ENCODE measurements around the gene GAB4.

GAB4 gene

DNA sequence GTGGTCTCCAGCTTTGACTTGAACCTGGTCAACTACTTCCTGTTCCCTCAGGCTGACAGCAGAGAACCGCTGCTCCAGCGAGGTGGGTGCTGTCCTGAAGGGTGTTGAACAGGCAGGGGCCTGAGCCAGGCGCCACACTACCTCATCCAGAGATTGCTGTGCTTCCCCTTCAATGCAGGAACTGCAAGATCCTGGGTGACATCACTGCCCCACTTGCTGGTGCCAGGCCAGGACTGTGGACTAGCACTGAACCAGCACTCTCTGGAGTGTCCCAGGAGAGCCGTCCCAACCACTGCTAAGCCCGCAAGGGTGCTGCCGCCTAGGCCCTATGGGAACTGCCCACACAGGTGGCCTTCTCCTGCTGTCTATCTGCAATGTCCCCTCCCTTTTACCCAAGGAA is 51.7 kb downstream of the GAB4 start:
- no peak overlapping the region for H3K4me3 ChIP-seq (ENCODE audit: low read depth, low read length)
- in situ Hi-C loops (cut with HindIII; ENCODE audit: low sequenced_read_pairs): no loop called here
- DNase-seq (ENCODE audit: low read depth, low spot score): no peak
- TF ChIP-seq CTCF (IDR thresholded peaks at IDR 0.05; ENCODE audit: low read depth, low read length): no peak

- DNase-seq (ENCODE audit: low read depth, low spot score): no peak
- in situ Hi-C loops (cut with HindIII; ENCODE audit: low sequenced_read_pairs): no loop called here
- no peak overlapping the region for H3K4me3 ChIP-seq (ENCODE audit: low read depth, low read length)
- TF ChIP-seq CTCF (IDR thresholded peaks at IDR 0.05; ENCODE audit: low read depth, low read length): no peak
Observed at GRCh38 chr22:16955678-16956210, 52.3 kb downstream of the GAB4 start.

DNA sequence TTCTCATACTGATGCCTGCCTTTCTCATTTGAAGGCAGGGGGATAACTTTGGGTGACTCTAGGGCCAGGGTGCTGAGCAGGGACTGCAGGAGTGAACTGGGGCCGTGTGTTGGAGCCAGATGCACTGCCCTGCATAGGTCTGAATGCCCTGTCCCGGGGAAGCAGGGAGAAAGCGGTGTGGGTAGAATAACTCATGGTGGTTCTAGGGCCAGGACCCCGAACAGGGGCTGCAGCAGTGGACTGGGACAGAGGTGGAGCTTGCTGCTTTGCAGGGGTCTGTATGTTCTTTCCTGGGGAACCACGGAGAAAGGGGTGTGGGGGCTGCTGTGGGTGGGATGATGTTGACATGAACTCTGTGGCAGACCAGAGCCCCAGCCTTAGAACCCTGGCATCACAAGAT is 52.9 kb downstream of the GAB4 start:
- no peak overlapping the region for H3K4me3 ChIP-seq (ENCODE audit: low read depth, low read length)
- TF ChIP-seq CTCF (IDR thresholded peaks at IDR 0.05; ENCODE audit: low read depth, low read length): no peak
- in situ Hi-C loops (cut with HindIII; ENCODE audit: low sequenced_read_pairs): no loop called here
- no peak for DNase-seq (ENCODE audit: low read depth, low spot score)

DNA sequence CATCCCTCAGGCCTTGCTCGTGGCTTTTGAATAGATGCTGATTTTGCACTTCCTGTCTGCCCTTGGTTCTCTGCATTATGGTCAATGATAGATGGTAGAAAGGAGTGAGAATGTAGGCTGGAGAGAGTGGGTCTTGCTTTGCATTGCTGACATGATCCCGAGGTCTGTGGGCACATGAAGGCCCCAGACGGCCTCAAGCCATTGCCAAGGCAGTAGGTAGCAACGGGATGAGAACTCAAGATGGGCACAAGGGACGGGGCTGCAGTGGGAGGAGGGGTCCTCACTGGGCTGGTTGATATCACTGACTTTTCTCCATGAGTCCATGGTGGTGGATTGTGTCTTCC is 54.0 kb downstream of the GAB4 start:
- TF ChIP-seq CTCF (IDR thresholded peaks at IDR 0.05; ENCODE audit: low read depth, low read length): no peak
- DNase-seq (ENCODE audit: low read depth, low spot score): no peak
- H3K4me3 ChIP-seq (ENCODE audit: low read depth, low read length): no peak overlapping the region
- in situ Hi-C loops (cut with HindIII; ENCODE audit: low sequenced_read_pairs): no loop called here

DNA sequence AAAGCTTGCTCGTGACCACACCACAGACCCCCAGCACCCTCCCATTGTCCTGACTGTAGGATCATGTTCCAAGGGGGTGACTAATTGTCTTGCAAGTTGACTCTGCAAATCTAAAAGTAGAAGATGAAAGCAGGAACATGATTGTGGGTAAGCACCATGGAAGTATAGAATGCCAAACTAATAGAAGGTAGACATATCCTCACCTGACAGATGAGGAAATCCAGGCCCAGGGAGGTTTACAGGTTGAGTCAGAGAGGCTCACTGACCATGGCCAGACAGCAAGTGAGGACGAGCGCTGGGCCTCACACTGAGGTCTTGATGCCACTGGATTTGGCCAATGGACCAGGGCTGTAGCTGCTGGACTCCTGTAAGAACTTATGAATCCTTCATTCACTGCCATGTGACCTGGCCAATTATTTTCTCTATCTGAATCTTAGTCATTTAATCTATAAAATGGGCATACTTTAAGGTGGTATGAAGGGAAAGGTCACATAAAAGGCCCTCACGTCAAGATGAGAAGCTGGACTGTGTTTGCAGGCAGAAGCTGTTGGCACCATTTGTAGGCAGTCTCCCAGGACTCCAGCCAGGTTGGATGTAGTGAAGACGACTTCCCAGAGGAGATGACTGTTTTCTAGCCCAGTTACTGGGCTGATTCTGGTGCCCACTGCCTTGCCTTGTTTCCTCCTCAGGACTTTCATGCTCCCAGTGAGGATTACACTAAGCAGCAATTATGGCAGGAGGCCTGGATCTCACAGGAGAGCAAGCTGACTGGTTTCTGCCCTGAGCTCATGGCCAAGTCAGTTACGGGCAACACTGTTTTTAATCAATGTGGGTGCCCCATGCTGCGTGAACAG is 54.6 kb downstream of the GAB4 start:
- in situ Hi-C loops (cut with HindIII; ENCODE audit: low sequenced_read_pairs): no loop called here
- no peak for DNase-seq (ENCODE audit: low read depth, low spot score)
- TF ChIP-seq CTCF (IDR thresholded peaks at IDR 0.05; ENCODE audit: low read depth, low read length): no peak
- no peak overlapping the region for H3K4me3 ChIP-seq (ENCODE audit: low read depth, low read length)

DNA sequence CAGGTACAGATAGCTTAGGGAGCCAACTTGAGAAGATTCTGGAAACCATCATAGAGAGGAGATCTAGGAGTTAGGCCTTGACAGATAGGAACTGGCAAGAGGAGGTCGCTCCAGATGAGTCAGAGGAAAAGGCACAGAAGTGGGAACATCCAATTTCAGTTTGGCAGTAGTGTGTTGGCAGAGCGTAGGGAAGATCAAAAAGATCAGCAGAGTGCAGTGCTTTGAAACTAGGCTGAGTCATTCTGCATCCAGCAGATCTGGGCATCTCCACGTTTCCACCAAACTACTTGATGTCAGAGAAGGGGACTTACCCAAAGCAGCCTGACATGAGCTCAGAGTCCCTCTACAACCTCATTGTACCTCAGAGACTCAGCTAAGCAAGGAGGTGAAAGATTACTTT is 58.5 kb downstream of the GAB4 start:
- TF ChIP-seq CTCF (IDR thresholded peaks at IDR 0.05; ENCODE audit: low read depth, low read length): no peak
- in situ Hi-C loops (cut with HindIII; ENCODE audit: low sequenced_read_pairs): no loop called here
- DNase-seq (ENCODE audit: low read depth, low spot score): no peak
- no peak overlapping the region for H3K4me3 ChIP-seq (ENCODE audit: low read depth, low read length)
